SJCRH30 (cell line): Measurements from ENCODE around the gene TNNT1. TPM values are rescaled to one million over a fixed set of nuclear protein-coding genes. Genes with fewer than 3 reads are reported as not detected.

Experiments used
- DNase-seq, 2 experiments: peaks; one replicate each; pipeline ENCODE4 v3.0.0-alpha.2; 2015 to 2020
- H3K27ac ChIP-seq: fragments of 250-450 bp; sonication (Bioruptor Pico); 2 replicates; pipeline ENCODE4 v1.5.1; 2020; ENCODE audit warnings: mild to moderate bottlenecking, moderate library complexity
- H3K27me3 ChIP-seq: fragments of 250-450 bp; sonication (Bioruptor Pico); 2 replicates; pipeline ENCODE4 v1.5.1; 2020; ENCODE audit warnings: mild to moderate bottlenecking, moderate library complexity
- H3K36me3 ChIP-seq: fragments of 250-450 bp; sonication (Bioruptor Pico); 2 replicates; pipeline ENCODE4 v1.5.1; 2020; ENCODE audit warnings: mild to moderate bottlenecking, moderate library complexity
- H3K4me1 ChIP-seq: fragments of 250-450 bp; sonication (Bioruptor Pico); 2 replicates; pipeline ENCODE4 v1.5.1; 2020; ENCODE audit warnings: mild to moderate bottlenecking, moderate library complexity
- H3K4me3 ChIP-seq: fragments of 250-450 bp; sonication (Bioruptor Pico); 2 replicates; pipeline ENCODE4 v1.5.1; 2020; ENCODE audit warnings: mild to moderate bottlenecking, moderate library complexity
- H3K9me3 ChIP-seq: fragments of 250-450 bp; sonication (Bioruptor Pico); replicated peaks from 2 replicates; pipeline ENCODE4 v1.5.1; 2020; ENCODE audit warnings: mild to moderate bottlenecking, moderate library complexity
- total RNA-seq: library from RNA; depleted of rRNA; stranded (reverse); fragments of >200 nt; shearing (Covaris generic); gene quantifications from 2 replicates; pipeline ENCODE4 v1.2.3, GENCODE V29; 2014; rRNA removed

The TNNT1 gene
- 599 and 612 TPM in 2 replicates for total RNA-seq

GRCh38 chr19:55149078-55150003 is at the start of gene TNNT1:
Gene TNNT1 (minus strand): TSS chr19:55149206. CDS start chr19:55147157, 2,049 bp downstream.
- Histone ChIP-seq H3K9me3 (no peaks in the 10 kb centered on the region), H3K27ac (peak within 1 kb of the TSS; percentile 88), H3K27me3 (no peaks in the 10 kb centered on the region), H3K4me3 (peak within 1 kb of the TSS; percentile 72), H3K36me3 (peaks cover 15% of the 10 kb centered on the region), H3K4me1 (peaks cover 24% of the 10 kb centered on the region)
- DNase-seq = peak; percentile 92 to 93

GRCh38 chr19:55198651-55199050 is 49.6 kb upstream of the TNNT1 start:
- Histone ChIP-seq H3K27ac (no peak overlapping the region), H3K4me3 (no peak overlapping the region), H3K36me3 (no peaks in the 10 kb centered on the region), H3K4me1 (no peaks in the 10 kb centered on the region), H3K27me3 (no peaks in the 10 kb centered on the region), H3K9me3 (no peaks in the 10 kb centered on the region)
- no peak for DNase-seq

GRCh38 chr19:55197528-55197927 is 48.5 kb upstream of the TNNT1 start:
- no peaks in the 10 kb centered on the region for H3K4me1 ChIP-seq
- H3K4me3 ChIP-seq = no peak overlapping the region
- no peaks in the 10 kb centered on the region for H3K27me3 ChIP-seq
- H3K36me3 ChIP-seq = no peaks in the 10 kb centered on the region
- no peak overlapping the region for H3K27ac ChIP-seq
- no peaks in the 10 kb centered on the region for H3K9me3 ChIP-seq
- DNase-seq = peak in 1 of 2 experiments; percentile 35

- Histone ChIP-seq H3K4me1 (no peaks in the 10 kb centered on the region), H3K27ac (no peak overlapping the region), H3K9me3 (no peaks in the 10 kb centered on the region), H3K36me3 (no peaks in the 10 kb centered on the region), H3K27me3 (no peaks in the 10 kb centered on the region), H3K4me3 (no peak overlapping the region)
- no peak for DNase-seq
These were observed 47.8 kb upstream of the TNNT1 start for GRCh38 chr19:55196803-55197202.

- H3K27me3 ChIP-seq = no peaks in the 10 kb centered on the region
- H3K4me1 ChIP-seq = no peaks in the 10 kb centered on the region
- H3K36me3 ChIP-seq = no peaks in the 10 kb centered on the region
- H3K4me3 ChIP-seq = no peak overlapping the region
- DNase-seq = no peak
- no peak overlapping the region for H3K27ac ChIP-seq
- H3K9me3 ChIP-seq = no peaks in the 10 kb centered on the region
These were observed 44.5 kb upstream of the TNNT1 start for GRCh38 chr19:55193481-55193880.

GRCh38 chr19:55189403-55189835 is 40.4 kb upstream of the TNNT1 start:
- DNase-seq = peak; percentile 33 to 43
- no peaks in the 10 kb centered on the region for H3K36me3 ChIP-seq
- no peak overlapping the region for H3K4me3 ChIP-seq
- H3K27ac ChIP-seq = no peak overlapping the region
- H3K9me3 ChIP-seq = no peaks in the 10 kb centered on the region
- H3K4me1 ChIP-seq = no peaks in the 10 kb centered on the region
- H3K27me3 ChIP-seq = no peaks in the 10 kb centered on the region

GRCh38 chr19:55188625-55189024 is 39.6 kb upstream of the TNNT1 start:
- H3K9me3 ChIP-seq = no peaks in the 10 kb centered on the region
- no peak overlapping the region for H3K27ac ChIP-seq
- no peaks in the 10 kb centered on the region for H3K36me3 ChIP-seq
- H3K27me3 ChIP-seq = no peaks in the 10 kb centered on the region
- H3K4me1 ChIP-seq = no peaks in the 10 kb centered on the region
- DNase-seq = no peak
- no peak overlapping the region for H3K4me3 ChIP-seq

GRCh38 chr19:55186080-55186479 is 37.1 kb upstream of the TNNT1 start:
- H3K9me3 ChIP-seq = no peaks in the 10 kb centered on the region

GRCh38 chr19:55181740-55182139 is 32.7 kb upstream of the TNNT1 start:
- H3K9me3 ChIP-seq = no peaks in the 10 kb centered on the region
- H3K4me1 ChIP-seq = 0 out of 2 replicates have a peak, but pooled peaks cover 3% of the 10 kb centered on the region
- peaks cover 6% of the 10 kb centered on the region; the same call in 1 of the 2 replicates for H3K27me3 ChIP-seq
- no peaks in the 10 kb centered on the region for H3K36me3 ChIP-seq
- H3K4me3 ChIP-seq = no peak overlapping the region
- no peak for DNase-seq
- no peak overlapping the region for H3K27ac ChIP-seq

More at GRCh38 chr19:55186080-55186479, 37.1 kb upstream of the TNNT1 start:
- H3K4me1 ChIP-seq = no peaks in the 10 kb centered on the region
- no peak for DNase-seq
- no peak overlapping the region for H3K27ac ChIP-seq
- H3K36me3 ChIP-seq = no peaks in the 10 kb centered on the region
- H3K27me3 ChIP-seq = no peaks in the 10 kb centered on the region
- H3K4me3 ChIP-seq = no peak overlapping the region

GRCh38 chr19:55179606-55180484 is 30.8 kb upstream of the TNNT1 start, which contains the start of gene SYT5:
Gene SYT5 (minus strand): TSS chr19:55180289. CDS start chr19:55179041, 1,248 bp downstream.
- H3K4me1 ChIP-seq = 0 out of 2 replicates have a peak, but pooled peaks cover 3% of the 10 kb centered on the region
- peaks cover 6% of the 10 kb centered on the region; the same call in 1 of the 2 replicates for H3K27me3 ChIP-seq
- H3K4me3 ChIP-seq = peak within 1 kb of the TSS; percentile 41
- no peaks in the 10 kb centered on the region for H3K36me3 ChIP-seq
- no peak within 1 kb of the TSS for H3K27ac ChIP-seq
- DNase-seq = peak in 1 of 2 experiments; percentile 27
- no peaks in the 10 kb centered on the region for H3K9me3 ChIP-seq

- peak; percentile 78 to 86 for DNase-seq
- H3K4me1 ChIP-seq = 0 out of 2 replicates have a peak, but pooled peaks cover 3% of the 10 kb centered on the region
- no peak overlapping the region for H3K27ac ChIP-seq
- H3K36me3 ChIP-seq = no peaks in the 10 kb centered on the region
- H3K4me3 ChIP-seq = peak overlapping the region; percentile 41
- no peaks in the 10 kb centered on the region for H3K9me3 ChIP-seq
- H3K27me3 ChIP-seq = peaks cover 6% of the 10 kb centered on the region; the same call in 1 of the 2 replicates
These were observed 30.0 kb upstream of the TNNT1 start for GRCh38 chr19:55178781-55179599.

GRCh38 chr19:55176076-55176475 is 27.1 kb upstream of the TNNT1 start:
- Histone ChIP-seq H3K27me3 (peaks cover 9% of the 10 kb centered on the region; the same call in 1 of the 2 replicates), H3K9me3 (no peaks in the 10 kb centered on the region), H3K4me1 (0 out of 2 replicates have a peak, but pooled peaks cover 3% of the 10 kb centered on the region), H3K36me3 (no peaks in the 10 kb centered on the region), H3K27ac (no peak overlapping the region), H3K4me3 (no peak overlapping the region)
- DNase-seq = no peak

GRCh38 chr19:55175117-55175867 is 26.3 kb upstream of the TNNT1 start:
- Histone ChIP-seq H3K27ac (no peak overlapping the region), H3K9me3 (no peaks in the 10 kb centered on the region), H3K36me3 (no peaks in the 10 kb centered on the region), H3K4me1 (0 out of 2 replicates have a peak, but pooled peaks cover 3% of the 10 kb centered on the region), H3K27me3 (peaks cover 9% of the 10 kb centered on the region; the same call in 1 of the 2 replicates), H3K4me3 (no peak overlapping the region)
- no peak for DNase-seq
